Transverse colon (tissue), 3 donors: ENCODE data around the gene OAS3.

Experiments used
- EP300 ChIP-seq: sonication (generic); formaldehyde crosslinking; IDR thresholded peaks from one replicate; pipeline ENCODE4 v1.6.1; 2017; ENCODE audit warnings: antibody characterized with exemption, low read depth
- TF ChIP-seq, protein P1 (sequence below), 5 experiments: fragments of 200-600 bp in 3 of 5; fragments of 450-650 bp in 2 of 5; sonication (generic) in 3 of 5; IDR thresholded peaks; 1 replicate in 2 of 5; 2 replicates in 3 of 5; pipeline ENCODE4 v1.5.1; 2016 to 2017; ENCODE audit warnings: antibody characterized with exemption in 5 of 5, inconsistent platforms in 3 of 5, mild to moderate bottlenecking in 2 of 5, moderate library complexity in 1 of 5

DNA sequence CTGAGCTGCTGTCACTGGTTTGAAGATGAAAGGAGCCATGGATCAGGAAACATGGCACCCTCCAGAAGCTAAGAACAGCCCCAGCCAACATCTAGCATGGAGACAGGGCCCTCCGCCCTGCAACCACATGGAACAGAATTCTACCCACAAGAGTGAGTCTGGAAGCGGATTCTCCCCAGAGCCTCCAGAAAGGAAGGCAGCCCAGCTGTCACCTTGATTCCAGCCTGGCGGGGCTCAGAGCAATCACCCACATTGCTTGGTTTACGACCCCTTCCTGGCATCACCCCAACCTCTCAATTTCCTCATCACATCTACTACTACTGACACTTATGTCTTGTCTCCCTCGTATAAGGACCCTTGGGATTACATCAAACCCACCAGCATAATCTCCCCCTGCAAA lies 78.5 kb downstream of the OAS3 start:
- TF ChIP-seq, protein P1, sequence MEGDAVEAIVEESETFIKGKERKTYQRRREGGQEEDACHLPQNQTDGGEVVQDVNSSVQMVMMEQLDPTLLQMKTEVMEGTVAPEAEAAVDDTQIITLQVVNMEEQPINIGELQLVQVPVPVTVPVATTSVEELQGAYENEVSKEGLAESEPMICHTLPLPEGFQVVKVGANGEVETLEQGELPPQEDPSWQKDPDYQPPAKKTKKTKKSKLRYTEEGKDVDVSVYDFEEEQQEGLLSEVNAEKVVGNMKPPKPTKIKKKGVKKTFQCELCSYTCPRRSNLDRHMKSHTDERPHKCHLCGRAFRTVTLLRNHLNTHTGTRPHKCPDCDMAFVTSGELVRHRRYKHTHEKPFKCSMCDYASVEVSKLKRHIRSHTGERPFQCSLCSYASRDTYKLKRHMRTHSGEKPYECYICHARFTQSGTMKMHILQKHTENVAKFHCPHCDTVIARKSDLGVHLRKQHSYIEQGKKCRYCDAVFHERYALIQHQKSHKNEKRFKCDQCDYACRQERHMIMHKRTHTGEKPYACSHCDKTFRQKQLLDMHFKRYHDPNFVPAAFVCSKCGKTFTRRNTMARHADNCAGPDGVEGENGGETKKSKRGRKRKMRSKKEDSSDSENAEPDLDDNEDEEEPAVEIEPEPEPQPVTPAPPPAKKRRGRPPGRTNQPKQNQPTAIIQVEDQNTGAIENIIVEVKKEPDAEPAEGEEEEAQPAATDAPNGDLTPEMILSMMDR (IDR thresholded peaks at IDR 0.05): no peak
- TF ChIP-seq EP300: no peak
